Measurements from ENCODE around the gene ATF7. TPM values are rescaled to one million over a fixed set of nuclear protein-coding genes. Genes with fewer than 3 reads are reported as not detected.
A peak's percentile ranks its signal among the peaks of the same experiment; 100 is the strongest.

Gene ATF7
- total and polyA plus RNA-seq, 9 of the 15 experiments (the other 6 are each of a cell fraction or from before 2014, with no cell fraction given): 10.6 to 30.4 (median 20.7) TPM

GRCh38 chr12:53500776-53501614, 125.2 kb downstream of the ATF7 start, which contains the start of gene TARBP2 (continued):
- TF ChIP-seq ZNF740 (CRISPR knock-in tag; IDR thresholded peaks at IDR 0.05) (peak; percentile 72; the same call in 1 of the 2 replicates), ZNF740 (tag; IDR thresholded peaks at IDR 0.05) (peak in 1 of 2 experiments; percentile 53; a peak in 1 of 4 replicates), GATA2 (CRISPR knock-in tag; IDR thresholded peaks at IDR 0.05) (no peak), HSF4 (CRISPR knock-in tag; IDR thresholded peaks at IDR 0.05; ENCODE audit: borderline replicate concordance) (peak; percentile 82; the same call in 1 of the 2 replicates), ZNF407 (IDR thresholded peaks at IDR 0.05; ENCODE audit: low read depth) (no peak), GTF2B (IDR thresholded peaks at IDR 0.05; ENCODE audit: extremely low read depth, insufficient read length) (no peak), NUFIP1 (IDR thresholded peaks at IDR 0.05; ENCODE audit: partially characterized antibody) (no peak), KLF16 (IDR thresholded peaks at IDR 0.05) (no peak), ZBTB34 (CRISPR knock-in tag; IDR thresholded peaks at IDR 0.05) (no peak), FOXJ3 (CRISPR knock-in tag; IDR thresholded peaks at IDR 0.05) (no peak), ZNF830 (CRISPR knock-in tag; IDR thresholded peaks at IDR 0.05) (peak; percentile 53; the same call in 1 of the 2 replicates), ZNF239 (CRISPR knock-in tag; IDR thresholded peaks at IDR 0.05) (peak; percentile 49), FOXM1 (IDR thresholded peaks at IDR 0.05; ENCODE audit: low read depth) (no peak), FOXM1 (CRISPR knock-in tag; IDR thresholded peaks at IDR 0.05; ENCODE audit: low read depth) (no peak), TRIM28 (IDR thresholded peaks at IDR 0.05) (peak; percentile 37; the same call in 1 of the 2 replicates), ZNF696 (CRISPR knock-in tag; conservative IDR thresholded peaks at IDR 0.05) (no peak), ZNF668 (CRISPR knock-in tag; IDR thresholded peaks at IDR 0.05) (peak; percentile 79; the same call in 1 of the 2 replicates)

Measured in K562 (cell line).